NOMO-1 (cell line): Measurements from ENCODE around the gene BRF1.

Experiments used
- DNase-seq, 2 experiments: peaks; one replicate each; lab custom pipeline; 2025; ENCODE audit not compliant: unreplicated experiment in 2 of 2; lab: John Stamatoyannopoulos, UW

Gene BRF1

DNA sequence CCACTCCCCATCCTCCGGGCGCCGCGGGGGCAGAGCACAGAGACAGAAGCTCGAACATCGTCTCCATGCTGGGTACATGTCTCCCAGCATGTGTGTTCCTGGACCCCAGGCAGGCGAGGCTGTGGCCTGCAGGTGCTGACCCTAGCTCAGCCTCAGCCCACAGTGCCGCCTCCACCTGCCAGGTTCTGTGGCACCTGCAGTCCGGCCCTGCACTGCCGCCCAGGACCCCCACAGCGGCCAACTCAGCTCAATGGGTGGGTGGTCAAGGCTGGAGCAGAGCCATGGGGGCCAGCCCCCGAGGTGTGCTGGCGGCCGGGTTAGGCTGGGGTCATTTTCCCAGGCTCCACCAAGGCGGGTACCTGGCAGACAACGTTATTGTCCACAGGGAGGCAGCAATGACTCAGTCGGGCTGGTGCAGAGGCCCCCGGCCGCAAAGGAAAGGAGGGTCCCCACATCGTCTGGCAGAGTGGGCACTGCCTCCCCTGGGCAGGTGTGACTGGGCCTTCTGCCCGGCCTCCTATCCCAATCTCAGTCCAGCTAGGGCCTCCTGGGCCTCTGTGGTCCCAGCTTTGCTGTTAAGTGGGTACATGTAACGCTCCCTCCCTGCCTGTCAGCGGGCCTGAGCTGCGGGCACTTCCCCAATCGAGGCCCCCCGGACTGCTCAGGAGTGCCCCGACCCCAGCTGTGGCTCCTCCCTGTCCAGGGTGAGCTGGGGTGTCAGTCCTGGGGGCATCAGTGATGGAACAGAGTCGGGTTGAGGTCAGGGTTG, 99.5 kb downstream of the BRF1 start:
- peak; percentile 54 to 73 for DNase-seq

DNA sequence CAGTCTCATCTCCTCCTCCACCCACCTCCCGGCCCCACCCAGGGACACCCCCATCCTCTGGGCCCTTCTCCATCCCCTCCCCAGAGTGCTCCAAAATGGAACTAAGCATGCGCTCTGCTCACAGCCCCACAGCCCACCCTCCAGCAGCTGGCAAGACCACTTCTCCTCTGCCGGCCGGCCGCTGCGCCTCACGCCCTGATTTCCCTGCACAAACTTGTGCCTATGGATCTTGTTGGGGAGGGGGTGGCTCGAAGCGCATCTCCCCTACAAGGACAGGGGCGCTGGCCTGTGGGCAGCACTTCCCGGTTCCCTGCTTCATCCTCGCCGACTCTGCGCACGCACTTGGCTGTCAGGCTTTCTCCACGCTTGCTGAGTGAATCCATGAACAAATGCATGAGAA, 100.2 kb downstream of the BRF1 start:
- DNase-seq, result no peak

DNA sequence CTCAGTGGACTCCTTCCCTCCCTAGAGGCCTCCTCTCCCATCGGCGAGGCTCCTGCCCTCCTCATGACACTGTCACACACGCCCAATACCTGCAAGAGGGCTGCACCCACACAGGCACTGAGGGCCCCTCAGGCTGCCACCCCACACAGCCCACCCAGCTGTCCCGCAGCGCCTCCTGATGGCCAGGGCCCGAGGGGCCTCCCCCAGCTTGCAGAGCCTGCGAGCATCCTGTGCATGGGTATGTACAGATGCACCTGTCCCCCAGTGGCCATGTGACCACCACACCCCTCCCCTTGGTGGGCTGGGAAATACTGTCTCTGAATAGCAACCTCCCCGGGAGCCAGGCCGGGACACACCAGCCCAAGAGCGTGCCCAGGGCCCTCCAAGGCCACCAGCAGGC, 100.7 kb downstream of the BRF1 start:
- DNase-seq, result no peak

DNA sequence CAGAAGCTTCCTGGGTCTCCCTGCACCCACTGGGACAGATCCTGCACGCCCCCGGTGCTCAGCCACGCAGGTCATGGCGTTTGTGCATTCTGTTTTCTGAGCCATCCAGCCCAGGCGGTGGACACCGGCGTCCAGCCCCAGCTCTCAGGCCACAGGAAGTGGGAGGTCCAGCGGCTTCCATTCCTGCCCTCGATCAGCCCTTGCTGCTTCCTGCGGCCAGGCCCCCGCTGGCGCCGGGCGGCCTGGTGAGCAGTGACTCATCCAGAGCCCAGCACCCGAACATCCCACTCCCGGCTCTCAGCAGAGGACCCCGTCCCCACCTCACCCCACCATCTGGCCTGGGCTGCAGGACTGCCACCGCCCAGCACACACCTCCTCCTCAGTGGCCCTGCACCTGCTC, 101.7 kb downstream of the BRF1 start:
- no peak for DNase-seq

DNA sequence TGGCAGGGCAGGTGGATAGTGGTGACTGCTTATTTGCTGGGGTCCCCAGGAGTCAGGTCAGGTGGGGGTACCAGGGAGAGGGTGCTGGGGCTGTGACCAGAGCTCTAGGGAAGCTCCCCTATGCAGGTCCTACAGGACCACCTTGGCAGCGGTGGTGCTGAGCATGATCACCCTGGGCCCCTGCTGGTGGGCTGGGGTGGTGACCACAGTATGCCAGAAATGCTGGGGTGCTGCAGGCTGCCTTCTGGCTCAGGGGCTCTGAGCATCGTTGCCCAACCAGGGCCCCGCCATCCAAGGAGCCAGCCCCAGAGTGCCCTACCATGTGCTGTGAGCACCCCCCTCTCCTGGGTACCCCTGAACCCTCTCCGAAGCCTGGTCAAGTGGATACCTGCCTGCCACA, 102.2 kb downstream of the BRF1 start:
- no peak for DNase-seq

DNA sequence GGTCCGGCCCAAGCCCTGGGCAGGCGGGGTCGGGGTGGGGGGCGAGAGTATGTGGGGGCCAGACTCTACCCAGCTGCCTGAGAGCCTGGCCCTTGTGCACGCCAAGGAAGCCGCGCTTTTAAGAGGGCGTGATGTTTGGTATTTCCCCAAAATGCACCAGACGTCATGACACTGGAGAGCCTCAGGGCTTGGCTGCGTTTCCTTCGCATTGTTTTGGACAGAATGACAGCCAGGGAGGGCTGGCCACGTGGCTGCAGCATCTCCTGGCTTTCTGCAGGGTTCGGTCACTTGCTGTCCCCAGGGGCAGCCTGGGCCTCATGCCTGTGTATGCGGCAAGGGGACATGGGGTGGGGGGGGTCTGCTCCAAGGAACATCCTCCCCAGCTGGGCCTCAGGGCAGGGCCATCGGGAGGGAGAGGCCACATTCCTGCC, 103.6 kb downstream of the BRF1 start:
- DNase-seq, result peak in 1 of 2 experiments; percentile 14

DNA sequence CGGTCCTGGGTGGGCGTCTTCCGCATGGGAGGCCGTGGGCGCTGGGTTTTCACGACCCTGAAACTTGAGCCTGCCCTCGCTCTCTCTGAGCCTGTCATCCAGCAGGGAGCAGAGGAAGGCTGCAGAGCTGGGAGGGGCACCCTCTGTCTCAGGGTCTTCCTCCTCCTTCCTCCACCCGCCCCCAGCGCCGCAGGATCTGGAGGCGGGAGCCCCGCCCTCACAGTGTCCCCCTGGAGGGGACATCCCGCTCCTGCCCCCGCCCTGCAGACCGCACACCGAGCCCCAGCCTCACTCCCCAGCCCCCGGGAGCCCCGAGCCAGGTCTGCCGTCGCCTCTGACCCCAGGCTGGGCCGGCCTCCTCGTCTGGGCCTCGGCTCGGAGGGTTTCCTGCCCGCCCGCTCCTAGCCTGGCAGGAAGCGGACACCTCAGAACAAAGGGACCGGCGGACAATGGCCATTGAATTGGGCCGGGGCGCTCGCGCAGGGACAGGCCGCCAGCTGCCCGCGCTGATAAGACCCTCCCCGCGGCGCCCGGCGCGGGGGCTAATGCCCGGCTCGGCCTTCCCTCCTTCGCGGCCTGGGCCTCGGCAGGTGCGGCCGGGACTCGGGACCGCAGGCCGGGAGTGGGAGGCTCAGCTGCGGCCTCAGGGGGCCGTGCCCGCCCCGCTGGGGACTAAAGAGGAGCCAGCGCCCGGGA, 104.4 kb downstream of the BRF1 start:
- DNase-seq, result no peak

DNA sequence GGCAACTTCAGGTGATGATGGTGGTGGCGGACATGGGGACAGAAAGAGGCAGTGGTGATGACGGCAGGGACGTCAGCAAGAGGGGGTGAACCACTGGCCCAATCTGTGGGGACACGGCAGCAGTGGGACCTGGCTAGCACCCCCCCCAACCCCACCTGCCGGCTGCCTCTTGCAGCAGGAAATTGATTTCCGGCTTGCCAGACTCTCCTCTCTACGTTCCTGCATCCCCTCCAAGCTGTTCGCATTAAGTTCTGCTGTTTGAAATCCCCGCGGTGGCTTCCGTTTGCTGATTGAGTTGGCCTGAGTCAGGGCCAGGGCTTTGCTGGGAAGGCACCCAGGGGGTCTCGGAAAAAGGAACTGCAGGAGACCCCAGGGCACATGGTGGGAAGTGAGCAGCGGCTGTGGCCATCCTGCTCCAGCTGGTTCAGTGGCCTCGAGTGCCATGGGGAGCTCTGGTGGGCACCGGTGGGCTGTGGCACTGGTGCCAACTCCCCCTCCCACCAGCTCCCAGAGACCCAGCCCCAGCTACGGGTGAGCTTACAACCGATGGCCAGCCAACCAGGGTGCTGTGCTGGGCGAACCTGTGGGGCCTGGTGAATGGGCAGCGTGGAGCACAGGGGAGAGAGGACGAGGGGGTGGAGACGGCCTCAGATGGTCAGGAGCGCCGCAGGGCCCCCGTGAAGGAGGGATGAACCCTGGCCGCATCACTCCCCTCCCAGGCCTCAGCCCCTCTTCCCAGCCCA, 105.1 kb downstream of the BRF1 start:
- DNase-seq, result no peak

DNA sequence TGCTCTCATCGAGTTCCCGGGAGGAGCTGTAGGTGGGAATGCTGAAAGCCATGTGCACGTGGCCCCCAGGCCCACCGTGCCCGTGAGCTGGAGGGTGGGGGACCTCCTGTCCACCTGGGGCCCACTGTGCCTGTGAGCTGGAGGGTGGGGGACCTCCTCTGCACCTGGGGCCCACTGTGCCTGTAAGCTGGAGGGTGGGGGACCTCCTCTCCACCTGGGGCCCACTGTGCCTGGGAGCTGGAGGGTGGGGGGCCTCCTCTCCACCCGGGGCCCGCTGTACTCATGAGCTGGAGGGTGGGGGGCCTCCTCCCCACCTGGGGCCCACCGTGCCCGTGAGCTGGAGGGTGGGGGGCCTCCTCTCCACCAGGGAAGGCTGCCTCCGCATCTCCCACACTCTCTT, 105.8 kb downstream of the BRF1 start:
- DNase-seq, result no peak

DNA sequence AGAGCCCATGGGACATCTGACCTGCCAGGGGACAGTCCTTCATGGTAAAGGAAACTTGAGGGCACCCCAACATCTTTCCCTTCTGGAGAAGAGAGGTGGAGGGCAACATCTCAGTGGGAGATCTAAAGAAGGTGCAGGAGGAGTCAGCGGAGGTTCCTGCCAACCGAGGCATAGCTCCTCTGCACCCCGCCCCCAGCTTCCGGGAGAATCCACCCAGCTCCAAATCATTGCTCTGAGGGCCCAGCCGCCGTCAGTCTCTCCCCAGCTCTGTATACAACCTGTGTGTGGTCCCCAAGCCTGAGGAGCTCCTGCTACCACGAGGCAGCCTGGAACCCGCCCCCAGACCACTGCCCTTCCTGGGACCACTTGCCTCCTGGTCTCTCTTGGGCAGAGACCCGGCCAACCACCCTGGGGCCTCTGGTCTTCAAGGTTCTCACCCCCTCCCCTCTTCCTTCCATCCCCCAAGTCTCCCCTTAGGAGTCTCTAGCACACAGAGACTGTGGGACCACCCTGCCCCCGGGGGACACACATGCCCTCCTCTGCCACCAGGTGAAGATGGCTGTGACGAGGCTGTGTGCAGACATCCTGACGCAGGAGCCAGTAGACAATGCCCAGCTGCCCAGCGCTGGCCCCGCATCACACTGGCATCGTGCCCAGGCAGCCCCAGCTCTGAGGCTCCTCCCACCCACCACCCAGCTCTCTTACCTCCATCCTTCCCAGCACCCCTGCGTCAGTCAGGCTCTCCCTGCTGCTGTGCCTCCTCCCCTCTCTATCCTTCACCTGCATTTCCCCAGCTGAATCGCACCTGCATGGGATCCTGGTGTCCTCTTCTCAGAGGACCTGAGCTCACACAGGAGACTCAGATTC, 106.7 kb downstream of the BRF1 start:
- no peak for DNase-seq

DNA sequence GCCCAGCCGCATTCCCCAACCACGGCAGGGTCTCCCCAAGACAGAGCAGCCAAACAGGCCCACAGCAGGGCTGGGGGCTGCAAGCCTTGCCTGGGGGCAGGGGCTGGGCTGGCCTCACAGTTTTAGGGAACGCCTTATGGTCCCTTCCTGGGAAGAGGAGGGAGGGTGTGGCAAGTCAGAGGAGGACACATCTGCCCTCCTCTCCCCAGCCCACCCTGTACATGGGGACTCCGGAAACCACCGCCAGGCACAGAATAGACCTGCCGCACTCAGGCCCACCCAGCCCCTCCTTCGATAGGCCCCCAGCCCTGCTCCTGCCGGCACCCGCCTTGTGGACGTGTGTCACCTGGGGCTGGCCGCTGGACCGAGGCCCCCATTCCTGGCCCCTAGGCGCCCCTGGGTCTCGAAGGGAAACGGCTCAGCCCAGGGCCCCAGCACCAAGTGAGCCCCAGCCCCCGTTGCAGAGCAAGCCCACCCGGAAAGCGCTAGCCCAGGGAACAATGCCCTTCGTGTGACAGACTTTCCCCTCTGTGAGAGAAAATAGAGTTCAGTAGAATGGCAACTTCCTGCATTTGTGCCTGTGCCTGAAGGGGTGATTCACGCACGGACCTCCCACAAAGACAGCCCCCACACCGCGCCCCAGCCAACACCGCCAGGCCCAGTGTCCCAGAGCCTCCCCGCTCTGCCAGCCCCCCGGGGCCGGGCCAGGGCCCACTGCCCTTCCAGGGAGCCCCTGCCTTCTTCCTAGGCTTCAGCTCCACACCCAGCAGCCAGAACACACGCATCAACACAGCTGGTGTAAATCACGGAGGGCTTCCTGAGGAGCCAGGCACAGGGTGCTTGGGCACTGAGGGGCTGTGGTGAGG, 107.7 kb downstream of the BRF1 start:
- peak; percentile 20 to 26 for DNase-seq

DNA sequence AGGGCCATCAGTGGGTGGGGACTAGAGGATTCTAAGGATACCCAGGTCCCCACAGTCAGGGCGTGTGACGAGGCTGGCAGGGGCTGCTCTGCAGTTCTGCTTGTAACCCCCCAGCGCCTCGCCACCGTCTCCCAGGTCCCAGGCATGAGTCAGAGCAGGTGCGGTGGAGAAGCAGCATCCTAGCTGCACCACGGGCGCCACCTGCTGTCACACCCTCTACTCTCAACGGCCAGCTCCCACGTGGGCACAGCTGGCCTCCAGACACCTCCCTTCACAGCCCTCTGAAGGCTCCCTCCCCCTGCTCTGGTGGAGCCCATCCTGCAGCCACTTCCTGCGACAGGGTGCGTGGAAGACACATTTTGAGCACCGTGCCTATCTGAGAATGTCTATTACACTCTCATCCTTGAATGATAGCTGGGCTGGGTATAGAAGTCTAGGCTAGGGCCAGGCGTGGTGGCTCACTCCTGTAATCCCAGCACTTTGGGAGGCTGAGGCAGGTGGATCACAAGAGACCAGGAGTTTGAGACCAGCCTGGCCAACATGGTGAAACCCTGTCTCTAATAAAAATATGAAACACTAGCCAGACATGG, 112.8 kb downstream of the BRF1 start:
- no peak for DNase-seq

DNA sequence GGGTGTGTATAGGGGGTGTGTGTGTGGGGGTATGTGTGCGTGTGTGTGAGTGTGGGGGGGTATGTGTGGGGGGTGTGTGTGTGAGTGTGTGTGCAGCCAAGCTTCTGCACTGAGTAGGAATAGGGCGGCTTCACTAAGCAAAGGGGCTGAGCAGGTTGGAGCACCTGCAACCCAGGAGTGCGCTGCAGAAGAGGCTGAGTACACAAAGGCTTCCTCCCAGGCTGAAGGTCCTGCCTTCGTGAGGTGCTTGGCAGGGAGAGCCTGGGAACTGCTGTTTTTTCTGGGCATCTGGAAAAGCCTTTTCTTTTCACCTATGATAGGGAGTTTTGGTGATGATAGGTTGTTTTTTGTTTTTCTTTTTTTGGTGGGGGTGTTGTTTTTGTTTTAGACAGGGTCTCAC, 113.7 kb downstream of the BRF1 start:
- DNase-seq, result no peak

DNA sequence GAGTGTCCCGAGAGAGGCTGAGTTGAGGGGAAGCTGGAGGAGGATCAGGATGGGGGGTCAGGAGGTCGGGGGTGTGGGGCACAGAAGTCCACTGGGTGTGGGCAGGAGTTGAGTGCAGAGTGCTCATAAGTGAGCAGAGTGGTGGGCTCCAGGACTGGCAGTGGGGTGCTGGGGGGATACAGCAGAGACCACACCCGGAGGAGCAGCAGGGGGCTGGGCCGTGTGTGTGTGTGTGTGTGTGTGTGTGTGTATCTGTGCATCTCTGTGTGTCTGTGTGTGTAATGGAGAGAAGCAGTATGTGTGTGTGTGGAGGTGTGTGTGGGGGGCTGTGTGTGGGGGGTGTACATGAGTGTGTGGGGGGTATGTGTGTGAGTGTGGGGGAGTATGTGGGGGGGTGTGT, 114.8 kb downstream of the BRF1 start:
- DNase-seq, result no peak

DNA sequence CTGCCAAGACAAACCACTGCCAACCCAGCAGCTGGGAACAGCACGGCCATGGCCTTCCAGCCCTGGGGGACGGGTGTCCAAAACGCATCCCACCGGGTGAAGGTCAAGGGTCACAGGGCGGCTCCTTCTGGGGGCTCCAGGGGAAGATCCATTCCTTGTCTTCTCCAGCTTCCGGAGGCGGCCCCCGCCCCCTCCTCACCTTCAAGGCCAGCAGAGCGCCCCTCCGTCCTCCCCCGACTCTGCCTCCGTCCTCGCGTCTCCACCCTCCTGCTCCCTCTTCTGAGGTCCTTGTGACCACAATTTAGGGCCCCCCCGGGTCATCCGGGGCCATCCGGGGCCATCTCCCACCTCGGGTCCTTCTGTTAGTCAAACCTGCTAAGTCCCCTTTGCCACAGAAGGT, 115.8 kb downstream of the BRF1 start:
- no peak for DNase-seq

DNA sequence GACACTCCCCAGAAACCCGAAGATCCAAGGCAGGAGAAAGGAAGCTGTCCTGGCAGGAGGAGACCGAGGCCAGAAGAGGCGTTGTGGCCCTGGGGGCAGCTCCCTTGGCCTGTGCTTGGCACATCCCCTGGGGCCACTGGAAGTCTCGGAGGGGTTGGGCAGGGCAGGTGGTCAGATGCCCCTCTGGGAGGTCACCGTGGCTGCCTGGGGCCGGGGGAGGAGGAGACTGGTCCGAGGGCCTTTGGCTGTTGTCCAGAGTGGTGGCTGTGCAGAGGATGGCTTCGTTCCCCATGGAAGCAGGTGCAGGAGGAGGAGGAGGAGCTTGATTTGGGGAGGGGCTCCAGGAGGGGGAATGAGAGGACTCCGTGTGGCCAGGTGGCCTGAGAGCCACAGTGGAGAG, 116.3 kb downstream of the BRF1 start:
- DNase-seq, result no peak

DNA sequence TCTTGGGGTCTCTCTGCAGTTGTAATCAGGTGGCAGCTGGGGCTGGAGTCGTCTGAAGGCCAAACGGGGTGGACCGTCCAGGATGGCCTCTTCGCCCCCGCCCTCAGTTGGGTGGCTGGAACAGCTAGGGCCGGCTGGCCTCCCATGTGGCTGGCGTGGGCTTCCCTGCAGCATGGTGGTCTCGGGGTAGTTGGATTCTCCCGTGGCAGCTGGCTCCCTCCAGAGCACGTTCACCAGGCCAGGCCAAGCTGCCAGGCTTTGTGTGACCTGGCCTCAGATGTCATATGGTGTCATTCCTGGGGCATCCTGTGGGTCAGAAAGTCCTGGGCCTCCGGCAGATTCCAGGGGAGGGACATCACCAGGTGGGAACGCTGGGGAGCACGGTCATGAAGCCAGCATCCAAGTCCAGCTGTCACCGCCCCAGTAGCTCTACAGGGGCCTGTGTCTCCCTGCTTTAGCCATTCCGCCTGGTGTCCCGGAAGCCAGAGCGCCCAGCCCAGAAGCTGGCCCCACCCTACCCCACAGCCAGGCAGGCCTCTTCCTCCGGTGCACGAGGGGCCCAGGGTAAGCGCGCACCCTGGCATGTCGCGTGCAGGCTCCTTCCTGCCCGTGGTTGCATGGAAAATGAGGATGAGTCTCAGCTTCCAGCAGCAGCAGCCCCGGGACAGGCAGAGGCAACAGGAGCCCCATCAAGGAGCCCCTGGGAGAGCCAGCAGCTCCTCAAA, 118.3 kb downstream of the BRF1 start:
- no peak for DNase-seq

DNA sequence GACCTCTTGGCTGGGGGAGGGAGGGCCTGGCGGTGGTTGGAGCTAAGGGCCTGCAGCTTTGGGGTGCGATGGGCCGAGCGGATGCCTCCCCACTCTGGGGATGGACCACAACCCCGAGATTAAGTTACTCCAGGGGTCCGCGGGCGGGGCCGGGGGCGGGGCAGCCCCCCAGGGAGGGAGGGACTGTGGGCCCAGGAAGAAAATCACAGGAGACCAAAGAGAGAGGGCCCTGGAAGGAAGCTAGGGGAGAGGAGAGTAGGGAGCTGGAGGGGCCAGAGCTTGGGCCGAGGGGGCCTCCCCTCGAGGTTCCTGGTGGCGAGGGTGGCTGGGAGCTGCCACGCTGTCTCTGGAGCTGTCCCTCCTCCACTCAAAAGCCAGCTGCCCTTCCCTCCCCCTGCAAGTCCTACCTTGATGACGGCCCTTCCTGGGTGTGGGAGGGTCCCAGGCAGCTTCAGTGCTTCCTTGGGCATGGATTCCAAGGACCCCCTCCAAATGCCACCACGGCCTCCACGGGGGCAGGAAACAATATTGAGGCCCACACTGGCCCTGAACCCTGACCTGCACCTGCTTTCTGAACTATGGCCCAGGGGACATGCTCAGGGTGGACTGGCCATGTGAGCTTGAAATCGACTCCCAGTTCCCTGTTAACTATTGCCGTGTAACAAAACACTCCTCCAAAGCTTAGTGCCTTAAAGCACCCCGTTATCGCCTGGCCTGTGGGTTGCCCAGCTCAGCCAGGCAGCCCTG, 119.1 kb downstream of the BRF1 start:
- no peak for DNase-seq
